T-helper 2 cell treated with Interferon-gamma antibody and Interleukin-4, amounts not matched to agents 5 μg/mL and 100 μg/mL, for 36 hours (primary cell): ENCODE measurements around the gene SRRM1.
A peak's percentile ranks its signal among the peaks of the same experiment; 100 is the strongest.
"Not testable (repeated sequence)": the region's sequence is repeated elsewhere in the genome, so short reads cannot be mapped to it uniquely, and the experiment has no call there.

ENCODE experiments used
- DNase-seq: peaks from one replicate; pipeline ENCODE4 v3.0.0; 2021; ENCODE audit warnings: low spot score
- H3K27ac Mint-ChIP-seq: one replicate; pipeline ENCODE4 v1.8.0; 2021; ENCODE audit warnings: mild to moderate bottlenecking, mixed read lengths
- H3K27me3 Mint-ChIP-seq: one replicate; pipeline ENCODE4 v1.8.0; 2021; ENCODE audit warnings: low read depth, mixed read lengths
- H3K36me3 Mint-ChIP-seq: one replicate; pipeline ENCODE4 v1.8.0; 2021; ENCODE audit warnings: low read depth, mixed read lengths
- H3K4me1 Mint-ChIP-seq: one replicate; pipeline ENCODE4 v1.8.0; 2021; ENCODE audit warnings: low read depth, mixed read lengths
- H3K4me3 Mint-ChIP-seq: one replicate; pipeline ENCODE4 v1.8.0; 2022; ENCODE audit warnings: mild to moderate bottlenecking, moderate library complexity, mixed read lengths
- H3K9me3 Mint-ChIP-seq: one replicate; pipeline ENCODE4 v1.8.0; 2021; ENCODE audit warnings: mixed read lengths

The SRRM1 gene

DNA sequence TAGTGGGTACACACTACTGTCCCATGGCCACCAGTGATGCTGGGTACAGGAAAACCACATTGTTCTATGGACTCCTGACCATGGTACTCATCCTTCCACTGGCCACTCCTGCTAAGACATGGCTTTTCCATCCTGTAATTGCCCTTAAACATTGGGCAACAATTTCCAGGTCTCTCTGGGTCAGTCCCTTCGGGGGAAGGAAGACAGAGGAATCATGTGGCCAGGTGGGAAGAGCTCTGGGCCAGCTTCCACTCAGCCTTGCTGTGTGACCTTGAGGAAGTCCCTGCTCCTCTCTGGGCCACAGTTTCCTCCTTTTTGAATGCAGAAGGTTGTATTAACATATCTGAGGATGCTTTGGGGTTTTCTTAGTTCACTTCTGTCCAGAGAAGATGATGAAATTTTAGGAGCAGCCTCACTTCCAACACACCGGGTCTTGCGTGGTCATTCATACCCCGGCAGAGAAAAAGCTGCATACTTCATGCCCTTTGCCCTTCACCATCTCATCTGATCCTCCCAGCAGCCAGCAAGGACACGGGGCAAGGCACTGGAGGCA, 50.8 kb downstream of the SRRM1 start:
- H3K4me3 Mint-ChIP-seq = no peak overlapping the region
- H3K4me1 Mint-ChIP-seq = peaks cover 17% of the 10 kb centered on the region
- H3K27ac Mint-ChIP-seq = no peak overlapping the region
- no peaks in the 10 kb centered on the region for H3K36me3 Mint-ChIP-seq
- H3K27me3 Mint-ChIP-seq = peaks cover 4% of the 10 kb centered on the region
- H3K9me3 Mint-ChIP-seq = no peaks in the 10 kb centered on the region
- DNase-seq = no peak

DNA sequence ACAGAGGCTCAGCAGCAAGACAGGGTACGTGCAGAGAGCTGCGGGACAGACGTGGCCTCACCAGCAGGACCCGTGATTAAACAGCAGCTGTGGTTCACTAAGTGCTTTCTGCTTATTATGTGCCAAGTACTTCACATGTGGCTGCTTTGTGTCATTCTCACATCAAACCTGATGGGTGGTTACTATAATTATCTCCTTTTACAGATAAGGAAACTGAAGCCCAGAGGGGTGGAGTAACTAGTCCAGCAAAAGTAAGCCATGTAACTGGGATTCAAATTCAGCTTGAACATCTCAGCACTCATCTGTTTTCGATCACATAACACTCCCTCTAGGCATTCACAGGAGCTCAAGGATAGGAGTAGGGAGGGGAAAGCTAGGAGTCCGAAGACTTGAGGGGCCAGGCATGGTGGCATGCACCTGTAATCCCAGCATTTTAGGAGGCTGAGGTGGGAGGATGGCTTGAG, 51.3 kb downstream of the SRRM1 start:
- no peak overlapping the region for H3K27ac Mint-ChIP-seq
- DNase-seq = no peak
- peaks cover 4% of the 10 kb centered on the region for H3K27me3 Mint-ChIP-seq
- no peak overlapping the region for H3K4me3 Mint-ChIP-seq
- no peaks in the 10 kb centered on the region for H3K36me3 Mint-ChIP-seq
- no peaks in the 10 kb centered on the region for H3K9me3 Mint-ChIP-seq
- H3K4me1 Mint-ChIP-seq = peaks cover 17% of the 10 kb centered on the region

DNA sequence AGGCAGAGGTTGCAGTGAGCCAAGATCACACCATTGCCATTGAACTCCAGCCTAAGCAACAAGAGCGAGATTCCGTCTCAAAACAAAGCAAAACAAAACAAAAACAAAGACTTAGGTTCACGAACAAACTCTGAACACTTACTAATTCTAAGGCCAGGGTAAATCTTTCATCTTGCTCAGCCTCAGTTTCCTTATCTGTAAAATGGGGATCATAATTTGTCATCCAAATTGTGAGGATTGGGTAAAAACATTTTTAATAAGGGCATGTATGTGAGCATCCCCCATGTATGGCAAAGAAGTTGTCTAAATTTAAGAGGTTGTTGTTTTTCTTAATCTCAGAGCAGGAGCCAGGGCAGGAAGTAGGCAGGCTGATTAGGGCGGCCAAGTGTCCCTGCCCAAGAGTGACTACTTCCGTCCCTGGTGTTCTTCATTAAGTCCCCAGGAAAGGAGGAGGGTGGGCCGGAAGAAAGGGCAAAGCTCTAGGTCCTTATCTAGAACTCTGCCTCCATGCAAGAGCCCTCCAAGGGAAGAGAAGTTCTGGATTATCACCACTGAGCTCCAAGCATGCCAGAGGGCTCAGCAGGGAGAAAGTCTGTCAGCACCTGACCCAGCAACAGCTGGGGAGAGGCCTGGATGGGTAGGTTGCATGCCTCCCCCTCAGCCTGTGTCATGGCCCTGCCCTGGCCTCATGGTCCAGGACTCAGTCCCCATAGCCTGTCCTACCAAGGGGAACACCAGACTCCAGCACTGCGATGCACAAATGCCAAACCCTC, 52.3 kb downstream of the SRRM1 start:
- no peaks in the 10 kb centered on the region for H3K36me3 Mint-ChIP-seq
- no peak for DNase-seq
- peaks cover 17% of the 10 kb centered on the region for H3K4me1 Mint-ChIP-seq
- no peak overlapping the region for H3K4me3 Mint-ChIP-seq
- H3K9me3 Mint-ChIP-seq = no peaks in the 10 kb centered on the region
- H3K27me3 Mint-ChIP-seq = peaks cover 4% of the 10 kb centered on the region
- peak overlapping the region; percentile 1 for H3K27ac Mint-ChIP-seq

DNA sequence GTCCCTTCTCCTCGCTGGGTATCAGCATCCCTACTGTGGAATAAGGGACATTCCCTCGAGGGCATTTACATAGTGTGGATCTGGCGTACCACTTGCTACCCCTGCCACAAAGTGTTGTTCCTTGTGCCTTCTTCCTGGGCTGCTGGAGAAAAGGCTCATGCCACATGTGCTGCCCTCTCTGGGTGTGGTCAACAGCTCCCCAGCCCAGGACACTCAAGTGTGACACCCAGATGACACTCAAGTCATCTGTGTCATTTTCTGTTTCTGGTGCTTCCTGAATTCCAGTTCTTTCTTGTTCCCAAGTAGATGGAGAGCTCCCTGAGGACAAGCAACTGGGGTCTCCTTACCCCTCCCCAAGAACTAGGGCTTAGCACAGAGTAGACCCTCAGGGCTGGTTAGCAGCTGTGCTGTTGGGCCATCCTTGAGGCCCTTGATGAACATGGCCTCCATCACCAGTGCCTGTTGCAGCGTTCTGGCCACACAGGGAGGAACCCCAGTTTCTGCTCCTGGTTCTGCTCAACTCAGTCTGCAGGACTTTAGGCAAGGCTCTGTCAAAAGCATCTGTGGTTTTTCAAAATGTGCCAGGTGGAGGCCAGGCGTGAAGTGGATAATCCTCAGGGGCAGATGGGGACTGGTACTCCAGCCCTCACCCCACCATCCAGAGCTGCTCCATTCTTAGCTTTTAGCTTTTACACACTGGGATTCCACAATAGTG, 53.1 kb downstream of the SRRM1 start:
- Mint-ChIP-seq H3K9me3 (no peaks in the 10 kb centered on the region), H3K4me1 (peaks cover 17% of the 10 kb centered on the region), H3K27ac (no peak overlapping the region), H3K36me3 (no peaks in the 10 kb centered on the region), H3K4me3 (no peak overlapping the region), H3K27me3 (peaks cover 3% of the 10 kb centered on the region)
- no peak for DNase-seq

DNA sequence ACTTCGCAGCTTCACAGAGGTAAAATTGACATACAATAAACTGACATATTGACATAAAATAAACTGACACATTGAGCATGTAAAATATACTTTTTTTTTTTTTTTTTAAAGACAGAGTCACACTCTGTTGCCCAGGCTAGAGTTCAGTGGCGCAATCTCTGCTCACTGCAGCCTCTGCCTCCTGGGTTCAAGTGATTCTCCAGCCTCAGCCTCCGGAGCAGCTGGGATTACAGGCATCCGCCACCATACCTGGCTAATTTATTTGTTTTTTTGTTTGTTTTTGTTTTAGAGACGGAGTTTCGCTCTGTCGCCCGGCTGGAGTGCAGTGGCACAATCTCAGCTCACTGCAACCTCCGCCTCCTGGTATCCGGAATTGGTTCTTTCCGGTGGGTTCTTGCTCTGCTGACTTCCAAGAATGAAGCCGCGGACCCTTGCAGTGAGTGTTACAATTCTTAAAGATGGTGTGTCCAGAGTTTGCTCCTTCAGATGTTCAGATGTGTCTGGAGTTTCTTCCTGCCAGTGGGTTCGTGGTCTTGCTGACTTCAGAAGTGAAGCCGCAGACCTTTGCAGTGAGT, 53.7 kb downstream of the SRRM1 start:
- no peak overlapping the region for H3K4me3 Mint-ChIP-seq

DNA sequence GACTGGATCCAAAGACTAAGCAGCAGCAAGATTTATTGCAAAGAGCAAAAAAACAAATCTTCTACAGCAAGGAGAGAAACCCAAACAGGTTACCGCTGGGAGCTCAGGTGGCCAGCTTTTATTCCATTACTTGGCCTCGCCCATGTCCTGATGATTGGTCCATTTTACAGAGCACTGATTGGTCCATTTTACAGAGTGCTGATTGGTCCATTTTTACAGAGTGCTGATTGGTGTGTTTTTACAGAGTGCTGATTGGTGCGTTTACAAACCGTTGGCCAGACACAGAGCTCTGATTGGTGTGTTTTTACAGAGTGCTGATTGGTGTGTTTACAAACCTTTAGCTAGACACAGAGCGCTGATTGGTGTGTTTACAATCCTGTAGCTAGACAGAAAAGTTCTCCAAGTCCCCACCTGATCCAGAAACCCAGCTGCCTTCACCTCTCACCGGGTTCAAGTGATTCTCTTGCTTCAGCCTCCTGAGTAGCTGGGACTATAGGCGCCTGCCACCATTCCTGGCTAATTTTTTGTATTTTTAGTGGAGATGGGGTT, 54.4 kb downstream of the SRRM1 start:
- not testable (repeated sequence) for H3K27me3 Mint-ChIP-seq, H3K9me3 Mint-ChIP-seq, H3K27ac Mint-ChIP-seq, H3K36me3 Mint-ChIP-seq, H3K4me3 Mint-ChIP-seq, DNase-seq
- H3K4me1 Mint-ChIP-seq = peaks cover 17% of the 10 kb centered on the region

More for the DNA sequence above, 53.7 kb downstream of the SRRM1 start:
- Mint-ChIP-seq H3K27ac (no peak overlapping the region), H3K9me3 (no peaks in the 10 kb centered on the region), H3K4me1 (peaks cover 17% of the 10 kb centered on the region), H3K27me3 (no peaks in the 10 kb centered on the region), H3K36me3 (no peaks in the 10 kb centered on the region)
- DNase-seq = no peak

DNA sequence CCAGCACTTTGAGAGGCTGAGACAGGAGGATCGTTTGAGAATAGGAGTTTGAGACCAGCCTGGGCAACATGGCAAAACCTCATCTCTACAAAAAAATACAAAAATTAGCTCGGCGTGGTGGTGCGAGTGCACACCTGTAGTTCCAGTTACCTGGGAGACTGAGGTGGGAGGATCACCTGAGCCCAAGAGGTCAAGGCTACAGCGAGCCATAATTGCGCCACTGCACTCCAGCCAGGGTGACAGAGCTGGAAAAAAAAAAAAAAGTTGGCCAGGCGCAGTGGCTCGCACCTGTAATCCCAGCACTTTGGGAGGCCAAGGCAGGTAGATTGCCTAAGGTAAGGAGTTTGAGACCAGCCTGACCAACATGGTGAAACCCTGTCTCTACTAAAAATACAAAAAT, 55.2 kb downstream of the SRRM1 start:
- DNase-seq, H3K36me3 Mint-ChIP-seq, H3K27me3 Mint-ChIP-seq, H3K4me3 Mint-ChIP-seq, H3K9me3 Mint-ChIP-seq, H3K27ac Mint-ChIP-seq: not testable (repeated sequence)
- H3K4me1 Mint-ChIP-seq = peaks cover 13% of the 10 kb centered on the region

DNA sequence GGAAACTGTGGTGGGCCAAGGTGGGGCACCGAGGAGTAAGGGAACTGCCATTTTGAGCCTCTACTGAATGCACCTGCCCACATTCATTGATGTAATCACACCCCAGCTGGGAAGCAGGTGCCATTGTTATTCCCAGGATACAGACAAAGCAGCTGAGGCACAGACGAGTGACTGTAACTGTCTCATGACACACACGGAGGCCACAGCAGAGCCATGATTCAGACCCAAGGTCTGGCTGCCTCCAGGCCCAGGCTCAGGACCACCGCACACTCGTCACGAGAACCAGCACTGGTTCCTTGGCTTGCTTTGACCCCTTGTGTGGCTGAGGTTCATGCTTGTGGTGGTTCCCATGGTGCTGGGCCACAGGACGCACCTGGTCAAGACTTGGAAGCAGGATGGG, 56.5 kb downstream of the SRRM1 start:
- peaks cover 8% of the 10 kb centered on the region for H3K4me1 Mint-ChIP-seq

DNA sequence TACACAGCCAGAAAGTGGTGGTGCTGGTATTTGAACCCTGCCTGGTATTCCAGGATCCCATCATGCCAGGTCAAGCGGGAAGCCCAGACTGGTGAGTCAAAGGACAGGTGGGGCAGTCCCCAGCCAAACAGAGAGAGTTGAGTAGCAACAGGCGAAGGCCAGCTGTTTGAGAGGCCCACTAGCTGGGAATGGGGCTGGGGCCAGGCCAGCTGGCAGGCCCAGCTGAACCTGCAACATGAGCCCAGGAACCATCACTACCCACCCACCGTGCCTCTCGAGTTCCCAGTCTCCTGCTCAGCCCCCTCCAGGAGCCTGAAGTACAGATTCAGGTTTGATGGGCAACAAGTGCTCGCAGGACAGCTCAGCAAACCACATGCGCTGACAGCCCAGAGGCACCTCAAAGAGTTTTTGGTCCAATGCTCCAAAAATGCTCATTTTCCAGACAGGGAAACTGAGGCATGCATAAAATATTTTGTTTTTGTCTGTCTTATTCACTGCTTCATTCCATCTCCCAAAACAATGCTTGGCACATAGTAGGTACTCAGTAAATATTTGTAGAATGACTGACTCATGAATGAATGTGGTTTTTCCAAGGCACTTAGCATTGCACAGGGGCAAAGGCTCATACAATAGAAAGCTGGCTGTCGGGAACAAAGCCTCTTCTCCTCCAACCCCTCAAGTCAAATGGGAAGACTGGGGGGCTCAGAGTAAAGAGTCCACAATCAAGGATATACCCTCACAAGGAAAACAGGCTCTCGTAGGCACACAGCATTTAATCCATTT, 59.6 kb downstream of the SRRM1 start:
- Mint-ChIP-seq H3K27me3 (no peaks in the 10 kb centered on the region), H3K27ac (no peak overlapping the region), H3K4me1 (peaks cover 6% of the 10 kb centered on the region)

More for the DNA sequence above, 56.5 kb downstream of the SRRM1 start:
- Mint-ChIP-seq H3K4me3 (no peak overlapping the region), H3K27me3 (no peaks in the 10 kb centered on the region), H3K27ac (no peak overlapping the region), H3K36me3 (no peaks in the 10 kb centered on the region), H3K9me3 (no peaks in the 10 kb centered on the region)
- DNase-seq = no peak

DNA sequence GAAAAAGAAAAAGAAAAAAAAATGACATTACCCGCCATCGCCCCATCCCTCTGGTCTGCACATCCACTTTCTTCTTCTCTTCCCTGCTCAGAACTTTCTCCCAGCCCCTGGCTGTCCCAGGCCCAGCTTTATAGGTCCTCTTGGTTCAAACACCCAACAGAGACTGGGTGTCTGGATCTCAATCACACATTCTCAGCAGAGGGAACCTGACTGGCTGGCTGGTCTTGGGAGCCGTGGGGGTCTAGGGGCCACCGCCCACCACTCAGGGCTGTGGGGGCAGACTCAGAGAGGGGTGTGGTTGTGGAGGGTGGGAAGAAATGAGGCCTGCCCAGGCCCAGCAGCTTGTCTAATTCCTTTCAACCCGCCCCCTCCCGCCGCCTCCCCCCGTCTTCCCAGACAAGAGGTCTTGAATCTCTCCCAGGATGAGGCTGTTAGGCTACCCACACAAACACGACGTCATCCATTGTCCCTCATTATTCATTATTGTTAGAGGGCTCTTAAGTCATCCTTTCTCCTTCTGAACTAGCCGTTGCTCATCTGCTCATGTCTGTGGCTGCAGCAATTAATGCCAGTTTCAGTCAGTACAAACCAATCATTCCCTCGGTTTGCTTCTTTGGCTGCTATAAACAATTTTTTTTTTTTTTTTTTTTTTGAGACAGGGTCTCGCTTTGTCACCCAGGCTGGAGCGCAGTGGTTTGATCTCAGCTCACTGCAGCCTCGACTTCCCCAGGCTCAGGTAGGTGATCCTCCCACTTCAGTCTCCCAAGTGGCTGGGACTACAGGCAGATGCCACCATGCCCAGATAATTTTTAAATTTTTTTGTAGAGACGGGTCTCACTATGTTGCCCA, 61.5 kb downstream of the SRRM1 start:
- no peaks in the 10 kb centered on the region for H3K27me3 Mint-ChIP-seq
- H3K36me3 Mint-ChIP-seq = peaks cover 1% of the 10 kb centered on the region
- peak overlapping the region; percentile 32 for H3K4me3 Mint-ChIP-seq
- H3K9me3 Mint-ChIP-seq = no peaks in the 10 kb centered on the region
- DNase-seq = no peak
- H3K4me1 Mint-ChIP-seq = peaks cover 11% of the 10 kb centered on the region
- peak overlapping the region; percentile 65 for H3K27ac Mint-ChIP-seq

More for the DNA sequence above, 59.6 kb downstream of the SRRM1 start:
- no peaks in the 10 kb centered on the region for H3K9me3 Mint-ChIP-seq
- H3K4me3 Mint-ChIP-seq = no peak overlapping the region
- DNase-seq = no peak
- peaks cover 1% of the 10 kb centered on the region for H3K36me3 Mint-ChIP-seq

DNA sequence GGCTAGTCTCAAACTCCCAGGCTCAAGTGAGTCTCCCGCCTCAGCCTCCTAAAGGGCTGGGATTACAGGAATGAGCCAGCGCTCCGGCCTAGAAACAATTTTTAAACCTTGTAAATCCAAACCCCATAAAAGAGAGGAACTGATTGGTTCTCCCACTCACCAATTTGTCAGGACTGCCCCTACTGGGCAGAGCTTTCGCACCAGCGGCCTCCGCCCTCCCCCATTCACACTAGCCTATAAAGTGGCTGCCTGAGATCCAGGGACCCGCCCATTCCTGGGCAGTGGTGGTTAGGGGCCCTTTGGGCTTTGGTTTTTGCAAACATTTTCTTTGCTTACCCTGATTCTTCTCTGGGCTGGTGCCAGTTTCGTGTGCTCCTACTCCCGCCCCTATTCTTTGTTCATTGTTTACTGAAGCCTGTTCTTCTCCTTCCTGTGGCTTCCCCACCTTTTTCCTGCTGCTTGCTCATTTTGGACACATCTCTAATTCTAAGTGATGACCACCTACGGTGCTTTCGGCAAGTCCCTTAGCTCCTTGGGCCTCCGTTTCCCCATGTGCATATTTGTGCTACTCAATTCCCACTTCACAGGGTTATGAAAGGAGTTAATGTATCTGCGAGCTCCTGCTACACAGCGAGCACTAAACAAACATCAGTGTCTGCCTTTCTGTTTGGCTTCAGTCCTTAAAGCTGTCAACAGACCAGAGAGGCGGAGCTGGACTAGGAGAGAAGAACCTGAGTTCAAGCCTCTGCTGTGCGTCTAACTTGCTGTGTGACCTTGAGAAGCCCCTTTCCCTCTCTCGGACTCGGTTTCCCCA, 62.4 kb downstream of the SRRM1 start:
- Mint-ChIP-seq H3K27ac (no peak overlapping the region), H3K4me1 (peaks cover 18% of the 10 kb centered on the region), H3K36me3 (peaks cover 1% of the 10 kb centered on the region), H3K27me3 (no peaks in the 10 kb centered on the region), H3K4me3 (peak overlapping the region; percentile 32), H3K9me3 (no peaks in the 10 kb centered on the region)
- DNase-seq = peak; percentile 22

DNA sequence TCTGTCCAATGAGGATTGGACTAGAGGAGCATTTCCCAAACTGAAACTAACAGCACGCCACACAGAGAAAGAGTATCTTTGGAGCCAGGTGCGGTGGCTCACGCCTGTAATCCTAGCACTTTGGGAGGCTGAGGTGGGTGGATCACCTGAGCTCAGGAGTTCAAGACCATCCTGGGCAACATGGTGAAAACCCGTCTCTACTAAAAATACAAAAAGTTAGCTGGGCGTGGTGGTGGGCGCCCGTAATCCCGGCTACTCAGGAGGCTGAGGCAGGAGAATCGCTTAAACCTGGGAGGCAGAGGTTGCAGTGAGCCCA, 62.9 kb downstream of the SRRM1 start:
- H3K4me1 Mint-ChIP-seq = peaks cover 18% of the 10 kb centered on the region
- not testable (repeated sequence) for H3K4me3 Mint-ChIP-seq, DNase-seq, H3K27me3 Mint-ChIP-seq, H3K36me3 Mint-ChIP-seq, H3K9me3 Mint-ChIP-seq, H3K27ac Mint-ChIP-seq
